ES-I3 (cell line): Measurements from ENCODE around the gene CLSTN2.

Source experiments
- H3K36me3 ChIP-seq: 2 replicates; pipeline ENCODE4 v1.6.1; 2013; ENCODE audit warnings: mild to moderate bottlenecking, low read length, control low read depth, moderate library complexity; ENCODE audit not compliant: insufficient read depth
- H3K4me1 ChIP-seq: 2 replicates; pipeline ENCODE4 v1.6.1; 2013; ENCODE audit warnings: mild to moderate bottlenecking, control low read depth, low read length; ENCODE audit not compliant: insufficient read depth
- H3K9ac ChIP-seq: 2 replicates; pipeline ENCODE4 v1.6.1; 2013; ENCODE audit warnings: low read depth, mild to moderate bottlenecking, low read length, moderate library complexity
- H3K9me3 ChIP-seq: 2 replicates; pipeline ENCODE4 v1.6.1; 2013; ENCODE audit warnings: mild to moderate bottlenecking, low read length, moderate library complexity; ENCODE audit not compliant: control insufficient read depth, insufficient read depth

Gene CLSTN2

GRCh38 chr3:140006331-140006730 lies 71.3 kb downstream of the CLSTN2 start:
- H3K4me1 ChIP-seq, result no peaks in the 10 kb centered on the region
- no peak overlapping the region for H3K9ac ChIP-seq
- H3K9me3 ChIP-seq, result no peaks in the 10 kb centered on the region
- H3K36me3 ChIP-seq, result no peaks in the 10 kb centered on the region

- no peaks in the 10 kb centered on the region for H3K4me1 ChIP-seq
- no peaks in the 10 kb centered on the region for H3K9me3 ChIP-seq
- no peaks in the 10 kb centered on the region for H3K36me3 ChIP-seq
- H3K9ac ChIP-seq, result no peak overlapping the region
Observed at GRCh38 chr3:140007081-140007480, 72.1 kb downstream of the CLSTN2 start.

GRCh38 chr3:140007911-140008869 lies 73.2 kb downstream of the CLSTN2 start:
- Histone ChIP-seq H3K36me3 (no peaks in the 10 kb centered on the region), H3K9me3 (no peaks in the 10 kb centered on the region), H3K4me1 (no peaks in the 10 kb centered on the region), H3K9ac (no peak overlapping the region)

GRCh38 chr3:140010391-140010790 lies 75.4 kb downstream of the CLSTN2 start:
- no peak overlapping the region for H3K9ac ChIP-seq
- H3K36me3 ChIP-seq, result no peaks in the 10 kb centered on the region
- no peaks in the 10 kb centered on the region for H3K9me3 ChIP-seq
- no peaks in the 10 kb centered on the region for H3K4me1 ChIP-seq

- no peak overlapping the region for H3K9ac ChIP-seq
- no peaks in the 10 kb centered on the region for H3K4me1 ChIP-seq
- no peaks in the 10 kb centered on the region for H3K9me3 ChIP-seq
- no peaks in the 10 kb centered on the region for H3K36me3 ChIP-seq
Observed at GRCh38 chr3:140011086-140011485, 76.1 kb downstream of the CLSTN2 start.

GRCh38 chr3:140011611-140012277 lies 76.8 kb downstream of the CLSTN2 start:
- H3K4me1 ChIP-seq, result no peaks in the 10 kb centered on the region
- H3K9me3 ChIP-seq, result no peaks in the 10 kb centered on the region

GRCh38 chr3:140013220-140013619 lies 78.2 kb downstream of the CLSTN2 start:
- Histone ChIP-seq H3K36me3 (no peaks in the 10 kb centered on the region), H3K9me3 (no peaks in the 10 kb centered on the region), H3K9ac (no peak overlapping the region), H3K4me1 (no peaks in the 10 kb centered on the region)

More at GRCh38 chr3:140011611-140012277, 76.8 kb downstream of the CLSTN2 start:
- Histone ChIP-seq H3K36me3 (no peaks in the 10 kb centered on the region), H3K9ac (no peak overlapping the region)

- Histone ChIP-seq H3K36me3 (no peaks in the 10 kb centered on the region), H3K9me3 (no peaks in the 10 kb centered on the region), H3K9ac (no peak overlapping the region), H3K4me1 (no peaks in the 10 kb centered on the region)
Observed at GRCh38 chr3:140014831-140015495, 80.0 kb downstream of the CLSTN2 start.

GRCh38 chr3:140015741-140016140 lies 80.8 kb downstream of the CLSTN2 start:
- Histone ChIP-seq H3K9me3 (no peaks in the 10 kb centered on the region), H3K4me1 (no peaks in the 10 kb centered on the region), H3K9ac (no peak overlapping the region), H3K36me3 (no peaks in the 10 kb centered on the region)

- no peaks in the 10 kb centered on the region for H3K36me3 ChIP-seq
- H3K9me3 ChIP-seq, result no peaks in the 10 kb centered on the region
- H3K9ac ChIP-seq, result no peak overlapping the region
- H3K4me1 ChIP-seq, result no peaks in the 10 kb centered on the region
Observed at GRCh38 chr3:140018556-140018955, 83.6 kb downstream of the CLSTN2 start.

- no peaks in the 10 kb centered on the region for H3K4me1 ChIP-seq
Observed at GRCh38 chr3:140019946-140020345, 85.0 kb downstream of the CLSTN2 start.

GRCh38 chr3:140020541-140020940 lies 85.6 kb downstream of the CLSTN2 start:
- Histone ChIP-seq H3K9ac (no peak overlapping the region), H3K9me3 (no peaks in the 10 kb centered on the region), H3K4me1 (no peaks in the 10 kb centered on the region), H3K36me3 (no peaks in the 10 kb centered on the region)

More at GRCh38 chr3:140019946-140020345, 85.0 kb downstream of the CLSTN2 start:
- no peaks in the 10 kb centered on the region for H3K36me3 ChIP-seq
- H3K9me3 ChIP-seq, result no peaks in the 10 kb centered on the region
- H3K9ac ChIP-seq, result no peak overlapping the region

- Histone ChIP-seq H3K4me1 (no peaks in the 10 kb centered on the region), H3K36me3 (no peaks in the 10 kb centered on the region), H3K9ac (no peak overlapping the region), H3K9me3 (no peaks in the 10 kb centered on the region)
Observed at GRCh38 chr3:140021269-140021668, 86.3 kb downstream of the CLSTN2 start.

- Histone ChIP-seq H3K4me1 (no peaks in the 10 kb centered on the region), H3K36me3 (no peaks in the 10 kb centered on the region), H3K9ac (no peak overlapping the region), H3K9me3 (no peaks in the 10 kb centered on the region)
Observed at GRCh38 chr3:140022066-140022770, 87.2 kb downstream of the CLSTN2 start.
